NCI-H748 (cell line): ENCODE results near the gene BDP1.
"Not testable (repeated sequence)": the region's sequence is repeated elsewhere in the genome, so short reads cannot be mapped to it uniquely, and the experiment has no call there.

Experiments used
- DNase-seq: peaks from one replicate; lab custom pipeline; 2025; ENCODE audit not compliant: unreplicated experiment; lab: John Stamatoyannopoulos, UW

The BDP1 gene

DNA sequence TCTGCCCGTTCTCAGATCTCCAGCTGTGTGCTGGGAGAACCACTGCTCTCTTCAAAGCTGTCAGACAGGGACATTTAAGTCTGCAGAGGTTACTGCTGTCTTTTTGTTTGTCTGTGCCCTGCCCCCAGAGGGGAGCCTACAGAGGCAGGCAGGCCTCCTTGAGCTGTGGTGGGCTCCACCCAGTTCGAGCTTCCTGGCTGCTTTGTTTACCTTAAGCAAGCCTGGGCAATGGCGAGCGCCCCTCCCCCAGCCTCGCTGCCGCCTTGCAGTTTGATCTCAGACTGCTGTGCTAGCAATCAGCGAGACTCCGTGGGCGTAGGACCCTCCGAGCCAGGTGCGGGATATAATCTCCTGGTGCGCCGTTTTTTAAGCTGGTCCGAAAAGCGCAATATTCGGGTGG is 154.5 kb downstream of the BDP1 start:
- DNase-seq = not testable (repeated sequence)

DNA sequence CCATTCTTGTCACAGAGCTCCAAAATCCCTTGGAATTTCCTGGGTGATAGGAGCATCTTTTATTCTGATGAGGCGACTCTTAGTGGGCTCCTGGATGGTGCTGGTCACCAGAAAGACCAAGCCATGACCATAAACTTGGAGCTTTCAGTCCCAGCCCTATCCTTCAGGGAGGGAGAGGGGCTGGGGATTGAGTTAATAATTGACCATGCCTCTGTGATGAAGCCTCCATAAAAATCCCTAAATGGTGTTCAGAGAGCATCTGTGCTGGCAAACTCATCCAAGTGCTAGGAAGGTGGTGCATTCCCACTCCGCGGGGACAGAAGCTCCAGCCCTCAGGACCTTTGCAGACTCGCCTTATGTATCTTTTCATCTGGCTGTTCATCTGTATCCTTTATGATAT is 160.4 kb downstream of the BDP1 start:
- DNase-seq = no peak
